HG03521 (cell line): ENCODE measurements around the gene NXPE3.
"Not testable (repeated sequence)": the region's sequence is repeated elsewhere in the genome, so short reads cannot be mapped to it uniquely, and the experiment has no call there.

Source experiments
- ATAC-seq: cut with Tn5 transposase; IDR thresholded peaks from one replicate; pipeline ENCODE4 v1.9.1; 2021; ENCODE audit warnings: mild to moderate bottlenecking, moderate library complexity; ENCODE audit not compliant: unreplicated experiment

Gene NXPE3

DNA sequence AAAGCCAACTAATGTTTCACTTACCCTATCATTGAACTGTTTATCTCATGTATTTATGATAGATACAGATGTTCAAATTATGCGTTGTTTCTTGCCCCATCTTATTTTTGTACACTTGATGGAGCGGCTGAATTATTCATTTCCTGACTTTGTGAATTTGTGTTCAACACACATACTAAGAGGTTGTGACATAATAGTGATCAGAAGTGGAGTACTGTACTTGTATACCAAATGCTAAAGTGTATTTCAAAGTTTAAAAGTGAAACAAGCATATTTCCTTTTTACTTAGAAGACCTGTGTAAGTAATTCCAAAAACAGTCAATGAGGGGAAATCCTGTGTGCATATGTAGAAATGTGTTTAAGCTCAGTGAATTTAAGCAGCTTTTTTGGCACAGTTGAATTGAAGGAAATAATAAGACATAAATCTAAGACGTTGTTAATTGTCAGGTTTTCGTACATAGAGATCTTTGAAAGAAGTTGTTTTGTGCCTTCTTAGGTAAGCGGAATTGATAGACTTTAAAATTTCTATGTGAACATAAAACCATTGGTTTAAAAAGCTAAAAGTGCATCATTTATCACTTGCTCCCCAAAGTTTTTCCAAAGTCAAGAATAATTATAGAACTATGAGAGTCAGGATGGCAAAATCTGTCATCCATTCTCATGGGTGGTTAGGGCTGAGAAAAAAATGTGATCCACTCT lies 72.2 kb downstream of the NXPE3 start:
- no peak for ATAC-seq

DNA sequence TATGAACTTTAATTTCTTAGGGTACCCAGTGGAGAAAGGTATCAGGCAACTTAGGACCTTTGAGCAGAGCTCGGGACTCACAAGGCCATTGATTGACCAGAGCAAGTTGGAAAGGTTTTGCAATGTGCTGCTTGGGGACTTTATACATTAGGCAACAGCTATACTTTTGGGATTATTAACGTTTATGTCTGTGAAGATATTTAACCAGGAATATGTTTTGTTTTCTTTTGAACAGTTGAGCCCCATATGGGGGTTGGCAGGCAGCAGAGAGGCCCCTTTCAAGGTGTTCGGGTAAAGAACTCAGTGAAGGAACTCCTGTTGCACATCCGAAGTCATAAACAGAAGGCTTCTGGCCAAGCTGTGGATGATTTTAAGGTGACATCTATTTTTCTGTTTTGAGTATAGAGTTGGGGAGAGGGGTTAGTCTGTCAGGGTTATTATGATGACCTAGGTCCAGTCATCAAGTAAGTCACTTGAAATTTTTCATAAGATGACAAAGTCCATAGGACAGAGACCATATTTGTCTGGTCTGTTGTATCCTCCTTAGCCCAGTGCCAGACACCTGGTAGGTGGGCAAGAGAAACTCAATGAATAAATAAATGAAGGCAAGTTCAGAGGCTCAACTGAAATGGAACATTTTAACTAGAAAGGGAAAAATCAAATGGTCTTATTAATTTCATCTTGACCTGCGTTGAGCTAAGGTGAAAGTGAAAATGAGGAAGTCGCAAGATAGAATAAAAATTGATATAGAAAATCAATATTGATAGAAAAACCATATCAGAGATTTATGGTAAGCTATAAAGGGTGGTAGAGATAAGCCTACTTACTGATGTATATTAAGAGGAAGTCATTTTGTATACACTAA lies 73.1 kb downstream of the NXPE3 start:
- ATAC-seq = no peak

DNA sequence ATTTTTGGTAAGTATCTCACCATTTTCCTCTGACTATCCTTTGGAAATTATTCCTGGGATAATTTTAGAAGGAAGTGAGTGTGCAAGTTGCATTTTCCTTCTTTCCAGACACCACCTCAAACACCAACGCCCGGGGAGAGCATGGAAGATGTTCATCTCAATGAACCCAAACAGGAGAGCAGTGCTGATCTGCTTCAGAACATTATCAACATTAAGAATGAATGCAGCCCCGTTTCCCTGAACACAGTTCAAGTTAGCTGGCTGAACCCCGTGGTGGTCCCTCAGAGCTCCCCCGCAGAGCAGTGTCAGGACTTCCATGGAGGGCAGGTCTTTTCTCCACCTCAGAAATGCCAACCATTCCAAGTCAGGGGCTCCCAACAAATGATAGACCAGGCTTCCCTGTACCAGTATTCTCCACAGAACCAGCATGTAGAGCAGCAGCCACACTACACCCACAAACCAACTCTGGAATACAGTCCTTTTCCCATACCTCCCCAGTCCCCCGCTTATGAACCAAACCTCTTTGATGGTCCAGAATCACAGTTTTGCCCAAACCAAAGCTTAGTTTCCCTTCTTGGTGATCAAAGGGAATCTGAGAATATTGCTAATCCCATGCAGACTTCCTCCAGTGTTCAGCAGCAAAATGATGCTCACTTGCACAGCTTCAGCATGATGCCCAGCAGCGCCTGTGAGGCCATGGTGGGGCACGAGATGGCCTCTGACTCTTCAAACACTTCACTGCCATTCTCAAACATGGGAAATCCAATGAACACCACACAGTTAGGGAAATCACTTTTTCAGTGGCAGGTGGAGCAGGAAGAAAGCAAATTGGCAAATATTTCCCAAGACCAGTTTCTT lies 74.2 kb downstream of the NXPE3 start:
- no peak for ATAC-seq

DNA sequence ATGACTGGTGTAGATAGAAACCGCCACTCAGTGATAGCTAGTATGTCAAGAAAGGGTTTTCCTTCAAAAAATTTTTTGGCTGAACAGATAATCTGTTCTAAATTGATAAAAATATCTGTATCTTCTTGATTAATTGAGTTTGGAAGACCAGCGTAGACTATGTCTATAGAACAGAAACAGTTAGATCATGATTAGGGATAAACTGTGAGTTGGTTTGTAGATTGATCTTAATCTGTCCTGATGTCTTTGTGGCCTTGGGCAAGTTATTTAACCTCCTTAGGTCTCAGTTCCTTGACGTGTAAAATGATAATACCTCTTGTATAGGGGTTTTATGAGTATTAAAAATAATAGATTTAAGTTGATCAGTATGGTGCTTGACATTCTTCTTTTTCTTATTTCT lies 75.0 kb downstream of the NXPE3 start:
- ATAC-seq = no peak

DNA sequence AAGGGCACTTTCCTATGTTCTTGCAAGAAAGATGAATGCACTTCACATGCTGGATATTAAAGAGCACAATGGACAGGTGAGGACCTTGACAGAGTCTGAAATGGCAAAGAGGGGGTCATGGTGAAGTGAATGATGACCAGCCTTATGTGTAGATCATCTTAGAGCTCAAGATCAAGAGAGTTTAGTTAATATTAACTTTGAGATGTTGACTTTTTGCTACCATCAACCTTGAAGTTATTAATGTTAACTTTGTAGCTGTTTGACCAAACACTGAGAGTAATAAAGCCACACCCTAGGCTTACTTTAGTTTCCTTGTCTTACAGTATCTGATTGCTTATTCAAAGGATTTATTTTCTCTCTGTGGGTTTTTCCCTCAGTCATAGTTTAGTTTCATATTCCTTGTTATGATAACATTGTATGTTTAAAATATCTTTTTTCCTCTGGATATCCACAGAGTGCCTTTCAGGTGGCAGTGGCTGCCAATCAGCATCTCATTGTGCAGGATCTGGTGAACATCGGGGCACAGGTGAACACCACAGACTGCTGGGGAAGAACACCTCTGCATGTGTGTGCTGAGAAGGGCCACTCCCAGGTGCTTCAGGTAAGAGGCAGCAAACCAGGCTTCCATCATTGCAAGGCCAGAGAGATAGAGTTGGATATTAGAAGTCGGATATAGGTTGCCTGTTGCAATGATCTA lies 75.7 kb downstream of the NXPE3 start:
- ATAC-seq = no peak

DNA sequence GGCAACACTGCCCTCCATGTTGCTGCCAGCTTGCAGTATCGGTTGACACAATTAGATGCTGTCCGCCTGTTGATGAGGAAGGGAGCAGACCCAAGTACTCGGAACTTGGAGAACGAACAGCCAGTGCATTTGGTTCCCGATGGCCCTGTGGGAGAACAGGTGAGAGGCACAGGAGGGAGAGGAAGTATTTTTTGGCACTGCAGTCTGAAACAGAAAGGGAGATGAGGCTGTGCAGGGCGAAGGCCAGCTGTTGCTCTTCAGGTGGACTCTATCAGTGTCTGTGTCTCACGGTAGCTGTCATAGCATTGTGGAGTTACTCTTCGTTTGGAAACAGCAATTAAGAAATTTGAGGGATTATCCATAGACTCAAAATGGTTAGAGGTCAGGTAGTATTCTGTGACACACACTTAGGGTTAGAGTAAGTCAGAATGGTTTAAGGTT lies 78.3 kb downstream of the NXPE3 start:
- no peak for ATAC-seq

DNA sequence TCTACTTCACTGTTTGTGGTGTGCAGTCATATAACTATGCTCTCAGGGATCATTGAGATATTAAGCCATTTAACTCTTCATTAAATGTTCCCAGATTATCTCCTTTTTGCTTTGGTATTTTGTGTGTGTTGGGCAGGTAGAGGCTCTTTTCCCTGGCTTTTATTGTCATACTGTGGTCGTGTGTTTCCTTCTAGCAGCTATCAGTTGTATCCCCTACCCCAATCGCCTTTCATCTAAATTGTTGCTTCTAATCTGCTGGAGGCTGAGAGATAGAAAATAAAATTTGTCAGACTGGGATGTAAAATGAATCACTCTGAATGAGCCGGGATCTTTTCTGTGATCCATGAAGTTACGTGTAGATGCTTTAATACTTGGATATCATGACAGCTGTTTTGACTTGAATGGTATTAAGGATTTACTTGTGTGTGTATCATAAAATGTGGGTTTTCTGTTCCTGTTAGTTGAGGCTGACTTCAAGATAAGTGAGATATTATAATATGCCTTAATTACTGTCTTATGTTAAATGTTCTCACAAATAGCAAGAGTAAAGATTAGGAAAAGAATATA lies 79.5 kb downstream of the NXPE3 start:
- ATAC-seq = no peak

DNA sequence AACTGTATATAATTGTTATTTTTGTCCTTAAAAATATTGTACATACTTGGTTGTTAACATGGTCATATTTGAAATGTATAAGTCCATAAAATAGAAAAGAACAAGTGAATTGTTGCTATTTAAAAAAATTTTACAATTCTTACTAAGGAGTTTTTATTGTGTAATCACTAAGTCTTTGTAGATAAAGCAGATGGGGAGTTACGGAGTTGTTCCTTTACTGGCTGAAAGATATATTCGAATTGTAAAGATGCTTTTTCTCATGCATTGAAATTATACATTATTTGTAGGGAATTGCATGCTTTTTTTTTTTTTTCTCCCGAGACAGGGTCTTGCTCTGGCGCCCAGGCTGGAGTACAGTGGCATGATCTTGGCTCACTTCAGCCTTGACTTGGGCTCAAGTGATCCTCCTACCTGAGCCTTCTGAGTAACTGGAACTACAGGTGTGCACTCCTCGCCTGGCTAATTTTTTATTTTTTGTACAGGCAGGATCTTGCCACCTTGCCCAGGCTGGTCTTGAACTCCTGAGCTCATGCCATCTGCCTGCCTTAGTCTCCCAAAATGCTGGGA lies 81.0 kb downstream of the NXPE3 start:
- ATAC-seq = no peak

DNA sequence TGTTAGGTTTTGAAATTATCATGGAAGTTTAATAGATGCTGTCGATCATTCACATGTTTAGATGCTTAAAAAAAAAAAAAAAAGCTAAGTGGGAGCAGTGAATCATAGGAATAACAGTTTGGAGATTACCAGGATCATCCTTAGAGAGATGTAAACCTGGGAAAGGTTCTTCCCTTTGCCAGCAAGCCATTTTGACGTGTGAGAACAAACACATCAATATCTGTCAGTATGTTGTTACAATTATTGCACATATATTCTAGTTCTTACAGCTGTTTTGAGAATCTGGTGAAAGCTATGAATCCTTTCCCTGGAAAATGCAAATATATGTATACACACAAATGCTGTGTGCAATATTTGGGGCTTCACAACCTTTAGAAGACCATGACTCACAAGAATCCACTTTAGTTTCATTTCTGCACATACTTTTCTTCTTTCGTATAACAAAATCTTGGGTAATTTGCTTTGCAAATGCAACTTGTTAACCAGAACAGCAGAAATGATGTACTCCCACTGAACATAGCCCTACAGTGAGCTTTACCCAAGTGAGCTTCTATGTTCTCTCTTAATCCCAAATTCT lies 82.3 kb downstream of the NXPE3 start:
- ATAC-seq = no peak

DNA sequence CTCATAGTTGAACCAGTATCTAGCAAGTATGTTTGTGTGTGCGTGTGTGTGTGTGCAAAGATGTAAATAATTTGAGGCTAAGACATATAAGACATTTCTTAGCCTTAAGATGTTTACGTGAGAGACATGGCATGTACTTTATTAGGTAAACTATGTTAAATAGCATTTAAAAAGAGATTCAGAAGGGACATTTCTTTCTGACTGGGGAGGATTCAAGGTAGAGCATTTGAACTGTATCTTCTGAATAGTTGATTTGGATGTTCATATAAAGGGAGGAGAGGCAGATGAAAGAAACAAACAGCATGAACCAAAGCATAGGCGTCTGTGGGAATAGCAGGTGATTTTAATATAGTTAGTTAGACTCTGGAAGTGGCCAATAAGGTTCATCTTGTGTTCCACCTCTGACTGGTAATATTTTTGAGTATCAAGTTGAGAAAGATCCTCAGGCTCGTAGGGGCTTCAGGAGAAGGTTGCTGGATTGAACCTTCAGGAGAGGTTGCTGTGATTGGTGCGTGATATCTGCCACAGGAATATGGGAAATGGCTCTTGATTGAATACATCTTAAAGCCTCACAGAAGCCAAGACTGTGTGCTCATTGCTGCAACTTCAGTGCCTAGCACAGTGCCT lies 82.9 kb downstream of the NXPE3 start:
- ATAC-seq = no peak

DNA sequence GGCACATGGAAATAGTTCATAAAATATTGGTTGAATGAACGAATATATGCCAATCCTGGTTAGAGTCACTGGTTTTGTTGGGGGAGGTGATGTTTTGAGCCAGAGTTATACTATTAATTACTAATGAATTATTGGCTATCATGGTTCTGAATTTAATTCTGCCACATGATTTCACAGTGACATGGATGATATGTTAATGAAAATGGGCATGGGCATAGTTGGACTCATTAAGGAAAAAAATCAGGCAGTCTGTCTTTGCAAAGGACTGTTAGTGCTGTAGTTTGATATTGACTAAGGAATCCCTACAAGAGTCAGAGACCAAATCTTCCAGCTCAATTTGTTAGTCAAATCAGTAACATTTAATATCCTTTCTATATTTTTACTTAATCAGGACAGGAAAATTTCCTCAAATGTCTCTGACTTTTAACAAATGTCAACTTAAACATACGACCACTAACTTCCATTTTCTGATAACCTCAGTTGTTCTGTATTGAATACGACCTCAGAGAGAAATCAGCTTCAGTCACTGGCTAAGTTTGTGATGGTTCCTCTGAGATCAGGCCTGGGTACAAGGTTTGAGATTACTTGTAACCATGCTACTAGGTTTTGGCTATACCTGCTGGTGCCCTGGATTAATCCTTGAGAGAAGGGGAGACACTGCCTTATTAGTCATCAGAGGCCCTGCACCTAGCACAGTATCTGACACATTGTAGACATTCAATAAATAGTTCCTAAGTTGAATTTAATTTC lies 83.6 kb downstream of the NXPE3 start:
- no peak for ATAC-seq

DNA sequence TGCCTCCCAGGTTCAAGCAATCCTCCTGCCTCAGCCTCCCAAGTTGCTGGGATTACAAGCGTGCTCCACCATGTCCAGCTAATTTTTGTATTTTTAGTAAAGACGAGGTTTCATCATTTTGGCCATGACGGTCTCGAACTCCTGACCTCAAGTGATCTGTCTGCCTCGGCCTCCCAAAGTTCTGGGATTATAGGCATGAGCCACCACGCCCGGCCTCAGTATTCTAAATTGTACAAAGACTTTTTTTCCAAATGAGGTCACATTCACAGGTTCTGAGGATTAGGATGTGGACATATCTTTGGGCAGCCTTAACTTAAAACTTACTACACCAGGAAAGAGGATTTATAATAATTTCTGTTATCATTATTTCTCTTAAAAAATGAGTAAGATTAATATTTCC lies 85.9 kb downstream of the NXPE3 start:
- ATAC-seq = not testable (repeated sequence)

DNA sequence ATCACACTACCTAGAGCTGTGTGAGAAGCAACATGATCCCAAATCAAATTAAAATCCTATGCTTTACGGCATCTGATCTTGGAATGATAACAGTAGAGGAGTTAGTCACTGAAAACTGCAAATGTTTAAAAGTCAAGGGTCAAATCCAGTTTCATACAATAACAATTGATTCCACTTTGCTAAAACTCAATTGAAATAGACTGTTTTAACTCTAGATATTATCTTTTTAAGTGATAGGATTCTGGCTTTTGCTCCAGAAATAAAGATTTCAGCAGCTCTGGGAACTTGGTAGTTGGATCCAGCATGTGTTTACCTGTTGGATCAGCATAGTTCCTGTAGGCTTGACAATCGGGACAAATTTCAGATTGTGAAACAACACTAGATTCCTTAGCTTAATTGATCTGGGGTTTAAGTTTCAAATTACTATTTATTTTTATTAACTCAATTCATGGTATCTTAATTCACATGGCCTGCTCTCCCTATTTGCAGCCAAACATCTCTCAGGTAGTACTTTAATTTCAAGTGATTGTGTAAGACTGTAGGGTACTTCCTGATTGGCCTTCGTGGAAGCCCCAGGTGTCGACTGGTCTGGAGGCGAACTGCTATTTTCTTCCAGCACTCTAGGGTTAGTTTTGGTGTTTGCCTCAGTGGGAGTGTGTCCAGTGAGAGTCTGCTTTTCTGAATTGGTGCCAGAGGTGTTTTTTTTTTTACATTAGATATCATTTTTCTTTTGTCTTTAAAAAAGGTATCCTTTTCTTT lies 86.9 kb downstream of the NXPE3 start:
- no peak for ATAC-seq

DNA sequence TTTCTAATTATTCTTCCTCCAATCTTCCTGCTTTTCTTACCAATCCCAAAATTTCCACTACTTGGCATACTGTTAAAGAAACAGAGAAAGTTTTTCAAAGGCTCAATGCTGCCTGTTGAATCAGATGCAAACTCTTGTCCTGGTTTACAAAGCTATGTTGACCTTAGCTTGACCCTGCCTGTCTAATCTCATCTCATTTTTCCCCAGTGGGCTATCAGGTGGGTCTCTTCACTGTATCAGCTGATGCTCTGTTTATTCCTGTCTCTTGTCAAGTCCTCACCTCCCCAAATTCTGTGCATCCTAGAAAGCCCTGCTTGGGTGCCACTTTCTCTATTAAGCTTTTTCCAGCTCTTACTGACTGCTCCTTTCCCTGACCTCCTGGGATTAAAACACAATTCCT lies 88.5 kb downstream of the NXPE3 start:
- ATAC-seq = no peak

DNA sequence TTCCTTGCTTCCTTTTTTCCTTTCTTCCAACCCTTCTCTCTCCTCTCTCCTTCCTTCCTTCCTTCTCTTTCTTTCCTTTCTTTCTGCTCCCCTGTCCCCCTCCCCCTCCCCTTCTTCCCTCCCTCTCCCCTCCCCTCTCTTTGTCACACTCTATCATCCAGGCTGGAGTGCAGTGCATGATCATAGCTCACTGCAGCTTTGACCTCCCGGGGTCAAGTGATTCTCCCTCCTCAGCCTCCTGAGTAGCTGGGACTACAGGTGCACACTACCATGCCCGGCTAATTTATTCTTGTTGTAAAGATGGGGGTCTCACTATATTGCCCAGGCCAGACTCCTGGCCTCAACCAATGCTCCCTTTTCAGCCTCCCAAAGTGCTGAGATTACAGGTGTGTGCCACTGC lies 89.0 kb downstream of the NXPE3 start:
- ATAC-seq = no peak

DNA sequence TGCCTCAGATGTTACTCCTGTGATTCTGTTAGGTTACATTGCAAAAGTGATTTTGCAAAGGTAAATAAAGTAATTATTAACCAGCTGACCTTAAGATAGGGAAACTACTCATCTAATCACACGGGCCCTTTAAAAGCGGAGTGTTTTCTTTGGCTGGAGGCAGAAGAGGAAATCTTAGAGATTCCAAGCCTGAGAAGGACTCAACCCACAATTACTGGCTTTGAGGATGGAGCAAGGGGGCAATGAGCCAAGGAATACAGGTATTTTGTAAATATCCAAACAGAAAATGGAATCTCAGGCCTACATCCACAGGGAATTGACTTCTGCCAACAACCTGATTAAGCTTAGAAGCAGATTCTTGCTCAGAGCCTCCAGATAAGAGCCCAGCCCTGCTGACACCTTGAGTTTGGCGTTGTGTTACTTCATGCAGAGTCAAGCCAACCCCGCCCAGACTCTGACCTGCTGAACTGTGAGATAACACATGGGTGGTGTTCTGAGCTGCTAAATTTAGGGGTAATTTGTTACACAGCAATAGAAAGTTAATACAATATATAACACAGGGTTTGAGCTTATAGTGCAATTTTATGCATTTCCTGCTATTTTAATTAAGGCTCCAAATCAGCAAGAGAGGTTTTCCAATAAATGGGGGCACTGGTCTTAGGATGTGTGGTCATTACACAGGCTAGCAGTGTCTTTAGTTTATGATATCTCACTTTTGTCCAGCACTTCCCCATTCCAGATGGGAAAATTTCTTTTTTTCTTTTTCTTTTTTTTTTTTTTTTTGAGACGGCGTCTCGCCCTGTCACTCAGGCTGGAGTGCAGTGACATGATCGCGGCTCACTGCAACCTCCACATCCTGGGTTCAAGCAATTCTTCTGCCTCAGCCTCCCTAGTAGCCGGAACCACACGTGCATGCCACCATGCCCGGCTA lies 89.8 kb downstream of the NXPE3 start:
- ATAC-seq = no peak

DNA sequence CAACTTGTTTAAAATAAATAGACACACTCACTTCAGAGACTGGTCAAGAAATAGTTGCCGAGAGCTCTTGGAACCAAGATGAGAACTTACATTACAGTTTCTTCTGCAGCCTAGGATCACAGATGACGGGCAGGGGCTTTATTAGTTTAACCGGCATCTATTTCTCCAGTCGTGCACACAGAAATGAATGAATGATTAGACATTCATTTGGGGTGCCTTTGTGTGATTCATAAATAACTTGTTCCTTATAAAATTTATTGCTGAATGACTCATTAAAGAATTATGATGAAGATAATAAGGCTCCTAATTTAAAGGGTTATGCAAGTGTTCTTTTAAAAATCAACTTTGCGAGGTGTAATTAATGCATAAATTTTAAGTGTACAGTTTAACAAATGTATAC lies 91.1 kb downstream of the NXPE3 start:
- no peak for ATAC-seq
